ENCODE measurements around the gene TMEM248. TPM values are rescaled to one million over a fixed set of nuclear protein-coding genes. Genes with fewer than 3 reads are reported as not detected.

The TMEM248 gene
- total and polyA plus RNA-seq, 10 of the 15 experiments (the other 5 are each of a cell fraction or from before 2014, with no cell fraction given) = 6.3 to 93.5 (median 64.9) TPM

GRCh38 chr7:66896441-66896840, 24.6 kb upstream of the TMEM248 start:
- in situ Hi-C loops (cut with MboI) (no loop called here), intact Hi-C loops (cut with micrococcal nuclease; ENCODE audit: unreplicated experiment) (no loop called here)
- Histone ChIP-seq H3K4me3 (no peak overlapping the region), H3K36me3 (ENCODE audit: control insufficient read depth in 2 of 2, insufficient read depth in 2 of 2, low read length in 1 of 2) (peaks cover 0 to 4% of the 10 kb centered on the region in 2 experiments; a peak in 3 of 4 replicates), H3K27ac (ENCODE audit: control insufficient read depth, insufficient read depth) (no peak overlapping the region), H3K9ac (ENCODE audit: control insufficient read depth, insufficient read depth, low read length) (no peak overlapping the region), H3K9me3 (replicated peaks; ENCODE audit: control insufficient read depth, insufficient read depth, low read length) (no peaks in the 10 kb centered on the region), H3K4me1 (ENCODE audit: control insufficient read depth, insufficient read depth, low read length) (no peaks in the 10 kb centered on the region), H3K27me3 (replicated peaks in 1 of 2; ENCODE audit: control insufficient read depth in 2 of 2, insufficient read depth in 2 of 2, low read length in 1 of 2) (no peaks in the 10 kb centered on the region), H2AFZ (ENCODE audit: control insufficient read depth, low read depth, low read length) (no peak overlapping the region), H4K20me1 (ENCODE audit: control insufficient read depth, insufficient read depth) (no peaks in the 10 kb centered on the region), H3K79me2 (ENCODE audit: control insufficient read depth, insufficient read depth, low read length) (no peaks in the 10 kb centered on the region), H3K4me2 (ENCODE audit: control insufficient read depth, insufficient read depth) (no peak overlapping the region)
- ChIA-PET POLR2A (no interaction called here), SMC1A (ENCODE audit: uncharacterized antibody, unreplicated experiment) (interaction anchor here (1.3 to 1.5 kb wide), 2 partner anchors 8 to 21 kb away, joined by 4 read pairs; no protein-coding TSS in a partner anchor), RAD21 (ENCODE audit: unreplicated experiment) (no interaction called here), CTCF (interaction anchor here (1.2 to 2.3 kb wide), 2 partner anchors 10 to 26 kb away, joined by 3 to 6 read pairs; no protein-coding TSS in a partner anchor)
- no TSS peak for BruUV-seq (replicated peaks)
- no peak for ATAC-seq
- TF ChIP-seq, protein P1, sequence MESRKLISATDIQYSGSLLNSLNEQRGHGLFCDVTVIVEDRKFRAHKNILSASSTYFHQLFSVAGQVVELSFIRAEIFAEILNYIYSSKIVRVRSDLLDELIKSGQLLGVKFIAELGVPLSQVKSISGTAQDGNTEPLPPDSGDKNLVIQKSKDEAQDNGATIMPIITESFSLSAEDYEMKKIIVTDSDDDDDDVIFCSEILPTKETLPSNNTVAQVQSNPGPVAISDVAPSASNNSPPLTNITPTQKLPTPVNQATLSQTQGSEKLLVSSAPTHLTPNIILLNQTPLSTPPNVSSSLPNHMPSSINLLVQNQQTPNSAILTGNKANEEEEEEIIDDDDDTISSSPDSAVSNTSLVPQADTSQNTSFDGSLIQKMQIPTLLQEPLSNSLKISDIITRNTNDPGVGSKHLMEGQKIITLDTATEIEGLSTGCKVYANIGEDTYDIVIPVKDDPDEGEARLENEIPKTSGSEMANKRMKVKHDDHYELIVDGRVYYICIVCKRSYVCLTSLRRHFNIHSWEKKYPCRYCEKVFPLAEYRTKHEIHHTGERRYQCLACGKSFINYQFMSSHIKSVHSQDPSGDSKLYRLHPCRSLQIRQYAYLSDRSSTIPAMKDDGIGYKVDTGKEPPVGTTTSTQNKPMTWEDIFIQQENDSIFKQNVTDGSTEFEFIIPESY (IDR thresholded peaks at IDR 0.05) = no peak
- TF ChIP-seq CHD1 (IDR thresholded peaks at IDR 0.05; ENCODE audit: low read depth, low read length) (no peak), NBN (IDR thresholded peaks at IDR 0.05) (no peak), TAF1 (IDR thresholded peaks at IDR 0.05; ENCODE audit: borderline replicate concordance, low read depth, low read length) (no peak), ZBED1 (IDR thresholded peaks at IDR 0.05; ENCODE audit: borderline replicate concordance) (no peak), ATF7 (IDR thresholded peaks at IDR 0.05; ENCODE audit: low read depth) (no peak), JUND (IDR thresholded peaks at IDR 0.05; ENCODE audit: low read depth, low read length) (no peak), YY1 (IDR thresholded peaks at IDR 0.05; ENCODE audit: low read depth, low read length) (no peak), MEF2B (IDR thresholded peaks at IDR 0.05; ENCODE audit: partially characterized antibody, poor library complexity, severe bottlenecking) (no peak), E2F8 (IDR thresholded peaks at IDR 0.05; ENCODE audit: low read depth, partially characterized antibody) (no peak), PAX8 (IDR thresholded peaks at IDR 0.05) (no peak)
- no peak for DNase-seq (ENCODE audit: low read depth, low spot score)
- FAIRE-seq = no peak
- WGBS (ENCODE audit: insufficient coverage, insufficient replicate concordance, low lambda C conversion rate, missing lambda C conversion rate) = 97% methylated on average over 3 of the region's 3 CpGs

Measured in GM12878 (cell line).